Esophagus mucosa (tissue), 1 donor: ENCODE results near the gene CNRIP1. TPM values are rescaled to one million over a fixed set of nuclear protein-coding genes. Genes with fewer than 3 reads are reported as not detected.
"Not testable (repeated sequence)": the region's sequence is repeated elsewhere in the genome, so short reads cannot be mapped to it uniquely, and the experiment has no call there.

Experiments
- ATAC-seq: fragments of 200-7000 bp; cut with Tn5 transposase; one replicate; pipeline ENCODE4 v1.9.1; 2020
- total RNA-seq: library from RNA; stranded (reverse); gene quantifications from one replicate; pipeline ENCODE4 v1.2.4, GENCODE V29; 2023
- donor health status: DM: yes; HTN: yes; CAD: no.

Gene CNRIP1
- total RNA-seq, result 1.6 TPM

- ATAC-seq, result peak; percentile 46
These were observed at the start of gene CNRIP1 for GRCh38 chr2:68319398-68320117. Gene CNRIP1, minus strand, starts transcription at chr2:68319949. Its CDS starts 549 bp downstream, at chr2:68319400.

- ATAC-seq, result no peak
These were observed 49.6 kb upstream of the CNRIP1 start for GRCh38 chr2:68369337-68369734.

GRCh38 chr2:68368654-68369336, 49.0 kb upstream of the CNRIP1 start:
- ATAC-seq, result peak; percentile 63

- no peak for ATAC-seq
These were observed 48.4 kb upstream of the CNRIP1 start for GRCh38 chr2:68367953-68368653.

GRCh38 chr2:68366083-68366560, 46.4 kb upstream of the CNRIP1 start:
- no peak for ATAC-seq

GRCh38 chr2:68365087-68365486, 45.3 kb upstream of the CNRIP1 start, which contains the start of gene PLEK:
Gene PLEK, plus strand, starts transcription at chr2:68365282. Its CDS starts 70 bp downstream, at chr2:68365352.
- peak; percentile 34 for ATAC-seq

GRCh38 chr2:68363721-68364120, 44.0 kb upstream of the CNRIP1 start:
- no peak for ATAC-seq

GRCh38 chr2:68362749-68363148, 43.0 kb upstream of the CNRIP1 start:
- no peak for ATAC-seq

- ATAC-seq, result peak; percentile 85
These were observed 42.3 kb upstream of the CNRIP1 start for GRCh38 chr2:68362069-68362468.

- ATAC-seq, result no peak
These were observed 40.1 kb upstream of the CNRIP1 start for GRCh38 chr2:68359889-68360288.

GRCh38 chr2:68357605-68358337, 38.0 kb upstream of the CNRIP1 start:
- peak; percentile 76 for ATAC-seq

GRCh38 chr2:68356599-68357239, 37.0 kb upstream of the CNRIP1 start:
- ATAC-seq, result no peak

GRCh38 chr2:68352651-68353391, 33.1 kb upstream of the CNRIP1 start:
- no peak for ATAC-seq

GRCh38 chr2:68351997-68352396, 32.2 kb upstream of the CNRIP1 start:
- ATAC-seq, result no peak

GRCh38 chr2:68349091-68349490, 29.3 kb upstream of the CNRIP1 start:
- ATAC-seq, result not testable (repeated sequence)

- no peak for ATAC-seq
These were observed 25.6 kb upstream of the CNRIP1 start for GRCh38 chr2:68345129-68345875.

GRCh38 chr2:68344031-68344430, 24.3 kb upstream of the CNRIP1 start:
- no peak for ATAC-seq

- no peak for ATAC-seq
These were observed 22.7 kb upstream of the CNRIP1 start for GRCh38 chr2:68342470-68342869.

- ATAC-seq, result no peak
These were observed 21.8 kb upstream of the CNRIP1 start for GRCh38 chr2:68341583-68341982.

- ATAC-seq, result no peak
These were observed 21.2 kb upstream of the CNRIP1 start for GRCh38 chr2:68341062-68341329.
